Fibroblast of lung (primary cell): ENCODE measurements around the gene ZNF14. TPM values are rescaled to one million over a fixed set of nuclear protein-coding genes. Genes with fewer than 3 reads are reported as not detected.

Experiments
- DNase-seq, 2 donors: peaks; one replicate each; pipeline versions ENCODE4 v3.0.0 to v3.0.0-alpha.2; 2010; ENCODE audit warnings: low read depth in 2 of 2
- H2AFZ ChIP-seq: 2 replicates; pipeline ENCODE4 v1.5.1; 2012; ENCODE audit warnings: low read length, control low read depth, inconsistent platforms
- H3K27ac ChIP-seq: 2 replicates; pipeline ENCODE4 v1.5.1; 2011; ENCODE audit warnings: low read length, control low read depth; ENCODE audit not compliant: insufficient read depth
- H3K27me3 ChIP-seq: 2 replicates; pipeline ENCODE4 v1.5.1; 2011; ENCODE audit warnings: mild to moderate bottlenecking, low read length; ENCODE audit not compliant: control insufficient read depth, insufficient read depth
- H3K36me3 ChIP-seq: 2 replicates; pipeline ENCODE4 v1.5.1; 2011; ENCODE audit warnings: low read length; ENCODE audit not compliant: control insufficient read depth, insufficient read depth
- H3K4me1 ChIP-seq: 2 replicates; pipeline ENCODE4 v1.5.1; 2011; ENCODE audit warnings: low read length; ENCODE audit not compliant: control insufficient read depth, insufficient read depth; ENCODE audit errors: extremely low read depth
- H3K4me2 ChIP-seq: 2 replicates; pipeline ENCODE4 v1.5.1; 2011; ENCODE audit warnings: low read length, control low read depth; ENCODE audit not compliant: insufficient read depth; ENCODE audit errors: extremely low read depth
- H3K4me3 ChIP-seq, 4 experiments: fragments of 200-600 bp in 1 of 4; sonication (generic) in 1 of 4; replicated peaks in 1 of 4; 2 replicates each; pipeline ENCODE4 v1.5.1; 2011 to 2016; ENCODE audit warnings: low read length in 4 of 4, low read depth in 3 of 4, mild to moderate bottlenecking in 3 of 4, control low read depth in 2 of 4, inconsistent platforms in 1 of 4, mixed read lengths in 1 of 4; ENCODE audit not compliant: insufficient read depth in 1 of 4; ENCODE audit errors: control extremely low read depth in 1 of 4
- H3K79me2 ChIP-seq: 2 replicates; pipeline ENCODE4 v1.5.1; 2012; ENCODE audit warnings: mild to moderate bottlenecking, low read length, inconsistent platforms; ENCODE audit not compliant: control insufficient read depth, insufficient read depth
- H3K9ac ChIP-seq: 2 replicates; pipeline ENCODE4 v1.5.1; 2011; ENCODE audit warnings: mild to moderate bottlenecking, low read length, control low read depth; ENCODE audit not compliant: insufficient read depth
- H3K9me3 ChIP-seq: 2 replicates; pipeline ENCODE4 v1.5.1; 2012; ENCODE audit warnings: low read depth, low read length; ENCODE audit not compliant: control insufficient read depth, insufficient read depth
- H4K20me1 ChIP-seq: 2 replicates; pipeline ENCODE4 v1.5.1; 2011; ENCODE audit warnings: low read length; ENCODE audit not compliant: control insufficient read depth, insufficient read depth; ENCODE audit errors: extremely low read depth
- EZH2 ChIP-seq: IDR thresholded peaks from 2 replicates; pipeline ENCODE4 v1.5.1; 2012; ENCODE audit warnings: low read length, control low read depth, mild to moderate bottlenecking; ENCODE audit errors: missing control alignments
- polyA plus RNA-seq, 2 donors: library from polyadenylated mRNA; depleted of rRNA in 1 of 2; stranded (reverse) in 1 of 2; unstranded in 1 of 2; fragments of >200 nt; gene quantifications; 2 replicates each; pipeline ENCODE4 v1.2.1, GENCODE V29; 2011 to 2012; ENCODE audit warnings: missing spikeins in 1 of 2
- total RNA-seq: library from RNA; depleted of rRNA; stranded (reverse); fragments of >200 nt; gene quantifications from 2 replicates; pipeline ENCODE4 v1.2.1, GENCODE V29; 2014
- TF ChIP-seq, protein P1 (sequence below), 2 donors: IDR thresholded peaks in 1 of 2; conservative IDR thresholded peaks in 1 of 2; 1 replicate in 1 of 2; 2 replicates in 1 of 2; pipeline ENCODE4 v1.5.1; 2011 to 2012; ENCODE audit warnings: low read length in 2 of 2, control low read depth in 1 of 2, inconsistent platforms in 1 of 2, low read depth in 1 of 2, mild to moderate bottlenecking in 1 of 2

Gene ZNF14
- total and polyA plus RNA-seq, 2 donors (not counting 1 experiment from before 2014, with no cell fraction given) = 3.7 to 7.9 TPM

GRCh38 chr19:19679176-19680073, 53.5 kb downstream of the ZNF14 start:
- Histone ChIP-seq H2AFZ (no peak overlapping the region), H3K4me3 (no peak overlapping the region), H3K9me3 (no peaks in the 10 kb centered on the region), H3K79me2 (no peaks in the 10 kb centered on the region), H3K36me3 (peaks cover 2% of the 10 kb centered on the region), H3K4me2 (no peak overlapping the region), H4K20me1 (no peaks in the 10 kb centered on the region), H3K27ac (no peak overlapping the region), H3K27me3 (no peaks in the 10 kb centered on the region), H3K9ac (no peak overlapping the region), H3K4me1 (no peaks in the 10 kb centered on the region)
- TF ChIP-seq, protein P1, sequence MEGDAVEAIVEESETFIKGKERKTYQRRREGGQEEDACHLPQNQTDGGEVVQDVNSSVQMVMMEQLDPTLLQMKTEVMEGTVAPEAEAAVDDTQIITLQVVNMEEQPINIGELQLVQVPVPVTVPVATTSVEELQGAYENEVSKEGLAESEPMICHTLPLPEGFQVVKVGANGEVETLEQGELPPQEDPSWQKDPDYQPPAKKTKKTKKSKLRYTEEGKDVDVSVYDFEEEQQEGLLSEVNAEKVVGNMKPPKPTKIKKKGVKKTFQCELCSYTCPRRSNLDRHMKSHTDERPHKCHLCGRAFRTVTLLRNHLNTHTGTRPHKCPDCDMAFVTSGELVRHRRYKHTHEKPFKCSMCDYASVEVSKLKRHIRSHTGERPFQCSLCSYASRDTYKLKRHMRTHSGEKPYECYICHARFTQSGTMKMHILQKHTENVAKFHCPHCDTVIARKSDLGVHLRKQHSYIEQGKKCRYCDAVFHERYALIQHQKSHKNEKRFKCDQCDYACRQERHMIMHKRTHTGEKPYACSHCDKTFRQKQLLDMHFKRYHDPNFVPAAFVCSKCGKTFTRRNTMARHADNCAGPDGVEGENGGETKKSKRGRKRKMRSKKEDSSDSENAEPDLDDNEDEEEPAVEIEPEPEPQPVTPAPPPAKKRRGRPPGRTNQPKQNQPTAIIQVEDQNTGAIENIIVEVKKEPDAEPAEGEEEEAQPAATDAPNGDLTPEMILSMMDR (conservative IDR thresholded peaks at IDR 0.05 in 1 of 2, IDR thresholded peaks at IDR 0.05 in 1 of 2; ENCODE audit: low read depth in 1 of 2, low read length in 2 of 2) = no peak
- TF ChIP-seq EZH2 = no peak
- DNase-seq = no peak

DNA sequence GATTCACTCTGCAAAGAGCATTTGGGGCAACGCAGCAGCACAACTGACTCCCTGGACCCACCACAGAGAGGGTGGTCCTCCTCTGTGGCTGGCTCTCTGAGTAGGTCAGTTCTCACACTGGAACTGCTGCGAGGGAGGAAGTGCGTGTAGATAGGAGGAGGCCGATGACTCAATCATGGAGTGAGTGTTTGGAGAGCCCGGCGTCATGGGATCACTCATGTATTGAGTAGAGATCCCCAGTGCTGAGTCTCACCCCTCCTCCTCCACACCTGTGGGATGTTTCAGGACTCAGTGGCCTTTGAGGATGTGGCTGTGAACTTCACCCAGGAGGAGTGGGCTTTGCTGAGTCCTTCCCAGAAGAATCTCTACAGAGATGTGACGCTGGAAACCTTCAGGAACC, 55.3 kb downstream of the ZNF14 start:
- Histone ChIP-seq H3K79me2 (no peaks in the 10 kb centered on the region), H3K4me1 (no peaks in the 10 kb centered on the region), H3K36me3 (peaks cover 2% of the 10 kb centered on the region), H3K27ac (no peak overlapping the region), H3K4me2 (no peak overlapping the region), H3K4me3 (no peak overlapping the region), H3K27me3 (no peaks in the 10 kb centered on the region), H3K9ac (no peak overlapping the region), H3K9me3 (no peaks in the 10 kb centered on the region), H2AFZ (no peak overlapping the region), H4K20me1 (no peaks in the 10 kb centered on the region)
- DNase-seq = no peak
- TF ChIP-seq EZH2 = no peak
- TF ChIP-seq, protein P1 (conservative IDR thresholded peaks at IDR 0.05 in 1 of 2, IDR thresholded peaks at IDR 0.05 in 1 of 2; ENCODE audit: low read depth in 1 of 2, low read length in 2 of 2) = no peak

DNA sequence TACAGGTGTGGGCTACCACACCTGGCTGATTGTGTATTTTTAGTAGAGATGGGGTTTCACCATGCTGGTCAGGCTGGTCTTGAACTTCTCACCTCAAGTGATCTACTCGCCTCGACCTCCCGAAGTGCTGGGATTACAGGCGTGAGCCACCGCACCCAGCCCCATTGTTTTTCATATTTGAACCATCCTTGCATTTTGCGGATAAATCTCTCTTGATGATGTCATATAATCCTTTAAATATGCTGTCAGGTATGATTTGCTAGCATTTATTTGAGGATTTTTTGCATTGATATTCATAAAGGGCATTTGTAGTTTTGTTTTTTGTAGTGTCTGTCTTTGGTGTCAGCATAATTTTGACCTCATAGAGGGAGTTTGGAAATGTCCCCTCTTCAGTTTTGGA, 58.6 kb downstream of the ZNF14 start:
- Histone ChIP-seq H3K79me2 (no peaks in the 10 kb centered on the region), H3K36me3 (no peaks in the 10 kb centered on the region), H4K20me1 (no peaks in the 10 kb centered on the region), H3K4me2 (no peak overlapping the region), H3K9me3 (no peaks in the 10 kb centered on the region), H3K27me3 (no peaks in the 10 kb centered on the region), H3K9ac (no peak overlapping the region), H3K4me1 (no peaks in the 10 kb centered on the region), H3K27ac (no peak overlapping the region), H2AFZ (no peak overlapping the region), H3K4me3 (no peak overlapping the region)
- DNase-seq = no peak
- TF ChIP-seq, protein P1 (conservative IDR thresholded peaks at IDR 0.05 in 1 of 2, IDR thresholded peaks at IDR 0.05 in 1 of 2; ENCODE audit: low read depth in 1 of 2, low read length in 2 of 2) = no peak
- TF ChIP-seq EZH2 = no peak
